KMS-11 (cell line): Measurements from ENCODE around the gene DNAH17.

Experiments
- H2AFZ ChIP-seq: fragments of 200-600 bp; sonication (generic); 2 replicates; pipeline ENCODE4 v1.6.1; 2016; ENCODE audit warnings: antibody characterized with exemption, mixed run types, low read depth
- H3K27ac ChIP-seq: fragments of 200-600 bp; sonication (generic); 2 replicates; pipeline ENCODE4 v1.6.1; 2016; ENCODE audit warnings: mild to moderate bottlenecking, mixed run types
- H3K27me3 ChIP-seq: fragments of 200-600 bp; sonication (generic); 2 replicates; pipeline ENCODE4 v1.6.1; 2017; ENCODE audit warnings: mild to moderate bottlenecking, low read depth, mixed run types, moderate library complexity; ENCODE audit not compliant: insufficient read depth
- H3K36me3 ChIP-seq: fragments of 200-600 bp; sonication (generic); 2 replicates; pipeline ENCODE4 v1.6.1; 2017; ENCODE audit warnings: mild to moderate bottlenecking, mixed run types; ENCODE audit not compliant: insufficient read depth
- H3K4me1 ChIP-seq: fragments of 200-600 bp; sonication (generic); 2 replicates; pipeline ENCODE4 v1.6.1; 2016; ENCODE audit warnings: mild to moderate bottlenecking, low read depth, mixed run types; ENCODE audit not compliant: poor library complexity, severe bottlenecking
- H3K4me2 ChIP-seq: fragments of 200-600 bp; sonication (generic); 2 replicates; pipeline ENCODE4 v1.7.0; 2016; ENCODE audit warnings: mild to moderate bottlenecking, mixed run types
- H3K4me3 ChIP-seq: fragments of 200-600 bp; sonication (generic); IDR thresholded peaks from 2 replicates; pipeline ENCODE4 v1.6.1; 2017; ENCODE audit warnings: low read depth, low read length, mixed read lengths; ENCODE audit not compliant: insufficient read depth
- H3K79me2 ChIP-seq: fragments of 200-600 bp; sonication (generic); 2 replicates; pipeline ENCODE4 v1.6.1; 2016; ENCODE audit warnings: low read depth, mixed run types; ENCODE audit not compliant: insufficient read depth
- H3K9ac ChIP-seq: fragments of 200-600 bp; sonication (generic); 2 replicates; pipeline ENCODE4 v1.6.1; 2016; ENCODE audit warnings: mild to moderate bottlenecking, mixed run types
- H4K20me1 ChIP-seq: fragments of 200-600 bp; sonication (generic); 2 replicates; pipeline ENCODE4 v1.6.1; 2016; ENCODE audit warnings: mild to moderate bottlenecking, mixed run types; ENCODE audit not compliant: insufficient read depth
- CTCF ChIP-seq: fragments of 200-600 bp; sonication (generic); conservative IDR thresholded peaks from 2 replicates; pipeline ENCODE4 v1.6.1; 2017; ENCODE audit warnings: low read depth, mild to moderate bottlenecking, antibody characterized with exemption, low read length, moderate library complexity, mixed read lengths

Gene DNAH17

GRCh38 chr17:78567991-78568390 lies 9.2 kb downstream of the DNAH17 start:
- H3K9ac ChIP-seq: no peak overlapping the region
- peaks cover 97% of the 10 kb centered on the region for H3K27me3 ChIP-seq
- H3K36me3 ChIP-seq: no peaks in the 10 kb centered on the region
- TF ChIP-seq CTCF: no peak
- no peak overlapping the region for H3K4me2 ChIP-seq
- no peaks in the 10 kb centered on the region for H3K79me2 ChIP-seq
- no peaks in the 10 kb centered on the region for H3K4me1 ChIP-seq
- H3K4me3 ChIP-seq: no peak overlapping the region
- no peak overlapping the region for H3K27ac ChIP-seq
- H4K20me1 ChIP-seq: no peaks in the 10 kb centered on the region
- H2AFZ ChIP-seq: no peak overlapping the region

GRCh38 chr17:78566947-78567346 lies 10.2 kb downstream of the DNAH17 start:
- Histone ChIP-seq H4K20me1 (no peaks in the 10 kb centered on the region), H3K27ac (no peak overlapping the region), H3K4me2 (no peak overlapping the region), H3K4me3 (no peak overlapping the region), H3K9ac (no peak overlapping the region), H3K36me3 (no peaks in the 10 kb centered on the region), H3K79me2 (no peaks in the 10 kb centered on the region), H2AFZ (no peak overlapping the region), H3K4me1 (no peaks in the 10 kb centered on the region), H3K27me3 (peaks cover 98% of the 10 kb centered on the region)
- no peak for TF ChIP-seq CTCF

- H2AFZ ChIP-seq: no peak overlapping the region
- no peaks in the 10 kb centered on the region for H3K79me2 ChIP-seq
- H3K4me1 ChIP-seq: no peaks in the 10 kb centered on the region
- no peak for TF ChIP-seq CTCF
- H3K36me3 ChIP-seq: no peaks in the 10 kb centered on the region
- H3K4me2 ChIP-seq: no peak overlapping the region
- H3K4me3 ChIP-seq: no peak overlapping the region
- H3K9ac ChIP-seq: no peak overlapping the region
- no peak overlapping the region for H3K27ac ChIP-seq
- peaks cover 98% of the 10 kb centered on the region for H3K27me3 ChIP-seq
- H4K20me1 ChIP-seq: no peaks in the 10 kb centered on the region
These were observed 13.7 kb downstream of the DNAH17 start for GRCh38 chr17:78563189-78564145.

GRCh38 chr17:78562734-78563133 lies 14.5 kb downstream of the DNAH17 start:
- Histone ChIP-seq H3K27me3 (peaks cover 98% of the 10 kb centered on the region), H3K4me3 (no peak overlapping the region), H3K4me1 (no peaks in the 10 kb centered on the region), H3K79me2 (no peaks in the 10 kb centered on the region), H2AFZ (no peak overlapping the region), H3K27ac (no peak overlapping the region), H3K9ac (no peak overlapping the region), H3K36me3 (no peaks in the 10 kb centered on the region), H3K4me2 (no peak overlapping the region), H4K20me1 (no peaks in the 10 kb centered on the region)
- TF ChIP-seq CTCF: no peak
